RWPE2 (cell line): ENCODE data around the gene TM4SF18.

Source experiments
- ATAC-seq: fragments of 200-7000 bp; cut with Tn5 transposase; 3 replicates; pipeline ENCODE4 v1.9.1; 2021; ENCODE audit warnings: low read depth
- DNase-seq: peaks from one replicate; pipeline ENCODE4 v3.0.0-alpha.2; 2020; ENCODE audit warnings: low spot score
- H3K27ac ChIP-seq: fragments of 450-650 bp; 2 replicates; pipeline ENCODE4 v1.5.1; 2017; ENCODE audit warnings: mild to moderate bottlenecking; ENCODE audit not compliant: poor library complexity, severe bottlenecking
- H3K27me3 ChIP-seq: fragments of 250-450 bp; sonication (Bioruptor Pico); 2 replicates; pipeline ENCODE4 v1.5.1; 2021; ENCODE audit warnings: mild to moderate bottlenecking, moderate library complexity; ENCODE audit not compliant: insufficient read depth, poor library complexity, severe bottlenecking
- H3K36me3 ChIP-seq: fragments of 250-450 bp; sonication (Bioruptor Pico); 2 replicates; pipeline ENCODE4 v1.5.1; 2020; ENCODE audit warnings: low read depth, mild to moderate bottlenecking, moderate library complexity
- H3K4me1 ChIP-seq: fragments of 250-450 bp; sonication (Bioruptor Pico); 2 replicates; pipeline ENCODE4 v1.5.1; 2021; ENCODE audit warnings: mild to moderate bottlenecking, moderate library complexity; ENCODE audit not compliant: insufficient read depth, poor library complexity, severe bottlenecking
- H3K4me3 ChIP-seq: fragments of 250-450 bp; sonication (Bioruptor Pico); 2 replicates; pipeline ENCODE4 v1.5.1; 2021; ENCODE audit warnings: mild to moderate bottlenecking, moderate library complexity; ENCODE audit not compliant: severe bottlenecking
- H3K9me3 ChIP-seq: fragments of 250-450 bp; sonication (Bioruptor Pico); 2 replicates; pipeline ENCODE4 v1.5.1; 2021; ENCODE audit warnings: mild to moderate bottlenecking, moderate library complexity; ENCODE audit not compliant: severe bottlenecking
- TF ChIP-seq, protein P1 (sequence below): fragments of 450-650 bp; IDR thresholded peaks from one replicate; pipeline ENCODE4 v1.5.1; 2017; ENCODE audit warnings: mild to moderate bottlenecking, moderate library complexity; ENCODE audit not compliant: poor library complexity, severe bottlenecking

Gene TM4SF18

DNA sequence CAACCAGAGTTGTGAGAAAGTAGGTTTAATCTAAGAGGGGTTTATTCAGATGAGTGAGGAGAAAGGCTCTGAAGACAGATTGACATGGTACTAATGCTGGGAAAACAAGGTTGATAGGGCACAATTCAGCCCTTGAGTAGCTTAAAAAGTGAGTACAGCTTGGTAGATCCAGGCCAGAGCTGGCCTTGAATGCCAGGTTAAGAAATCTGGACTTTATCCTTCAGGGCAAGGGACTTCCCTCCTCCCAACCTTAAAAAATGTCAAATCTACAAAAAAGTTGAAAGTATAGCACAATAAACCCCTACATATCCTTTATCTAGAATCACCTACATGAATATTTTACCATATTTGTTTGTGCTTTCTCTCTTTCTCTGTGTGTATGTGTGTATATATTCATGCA, 7.9 kb downstream of the TM4SF18 start:
- Histone ChIP-seq H3K9me3 (no peaks in the 10 kb centered on the region), H3K4me3 (no peak overlapping the region), H3K36me3 (no peaks in the 10 kb centered on the region), H3K27me3 (no peaks in the 10 kb centered on the region), H3K4me1 (peaks cover 6% of the 10 kb centered on the region), H3K27ac (no peak overlapping the region)
- no peak for DNase-seq
- no peak for ATAC-seq
- TF ChIP-seq, protein P1, sequence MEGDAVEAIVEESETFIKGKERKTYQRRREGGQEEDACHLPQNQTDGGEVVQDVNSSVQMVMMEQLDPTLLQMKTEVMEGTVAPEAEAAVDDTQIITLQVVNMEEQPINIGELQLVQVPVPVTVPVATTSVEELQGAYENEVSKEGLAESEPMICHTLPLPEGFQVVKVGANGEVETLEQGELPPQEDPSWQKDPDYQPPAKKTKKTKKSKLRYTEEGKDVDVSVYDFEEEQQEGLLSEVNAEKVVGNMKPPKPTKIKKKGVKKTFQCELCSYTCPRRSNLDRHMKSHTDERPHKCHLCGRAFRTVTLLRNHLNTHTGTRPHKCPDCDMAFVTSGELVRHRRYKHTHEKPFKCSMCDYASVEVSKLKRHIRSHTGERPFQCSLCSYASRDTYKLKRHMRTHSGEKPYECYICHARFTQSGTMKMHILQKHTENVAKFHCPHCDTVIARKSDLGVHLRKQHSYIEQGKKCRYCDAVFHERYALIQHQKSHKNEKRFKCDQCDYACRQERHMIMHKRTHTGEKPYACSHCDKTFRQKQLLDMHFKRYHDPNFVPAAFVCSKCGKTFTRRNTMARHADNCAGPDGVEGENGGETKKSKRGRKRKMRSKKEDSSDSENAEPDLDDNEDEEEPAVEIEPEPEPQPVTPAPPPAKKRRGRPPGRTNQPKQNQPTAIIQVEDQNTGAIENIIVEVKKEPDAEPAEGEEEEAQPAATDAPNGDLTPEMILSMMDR, result no peak

DNA sequence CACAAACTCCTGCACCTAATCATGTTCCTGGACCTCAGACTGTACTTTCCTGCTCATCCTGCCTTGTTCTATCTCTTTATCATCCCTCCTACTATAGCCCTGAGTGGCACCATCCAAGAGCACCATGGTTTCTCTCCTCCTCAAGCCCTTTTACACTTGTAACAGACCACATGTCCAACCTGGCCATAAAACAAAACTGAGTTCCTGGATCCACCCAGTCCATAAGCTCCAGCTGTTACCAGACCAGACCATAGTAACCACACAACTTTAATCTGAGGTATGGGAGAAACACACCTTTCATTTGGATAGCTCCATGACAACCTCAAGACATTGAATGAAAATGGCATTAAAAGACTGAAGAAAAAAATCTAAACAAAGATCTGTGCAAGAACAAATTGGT, 9.1 kb downstream of the TM4SF18 start:
- ATAC-seq, result no peak
- H3K4me1 ChIP-seq, result peaks cover 6% of the 10 kb centered on the region
- H3K9me3 ChIP-seq, result no peaks in the 10 kb centered on the region
- H3K36me3 ChIP-seq, result no peaks in the 10 kb centered on the region
- H3K27ac ChIP-seq, result no peak overlapping the region
- TF ChIP-seq, protein P1, result no peak
- H3K27me3 ChIP-seq, result no peaks in the 10 kb centered on the region
- H3K4me3 ChIP-seq, result no peak overlapping the region
- DNase-seq, result no peak

DNA sequence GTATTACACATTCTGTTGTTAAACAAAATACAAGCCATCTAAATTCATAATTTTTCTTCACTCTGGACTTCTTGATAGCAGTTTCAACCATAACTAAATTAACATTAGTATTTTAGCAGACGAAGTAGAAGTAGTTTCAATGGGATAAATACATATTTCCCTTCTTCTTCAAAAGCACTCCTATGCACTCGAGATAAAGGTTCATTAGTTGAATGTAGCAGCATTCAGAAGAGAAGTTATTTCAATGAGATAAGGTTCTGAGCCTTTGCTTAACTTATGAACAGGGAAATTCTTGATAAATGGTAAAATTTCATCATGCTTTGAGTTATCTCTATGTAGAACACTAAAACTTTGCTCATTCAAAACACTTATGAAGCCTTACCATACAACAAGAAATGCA, 11.8 kb downstream of the TM4SF18 start:
- ATAC-seq (no peak), DNase-seq (no peak)
- Histone ChIP-seq H3K4me1 (peaks cover under 1% of the 10 kb centered on the region), H3K4me3 (no peak overlapping the region), H3K36me3 (no peaks in the 10 kb centered on the region), H3K9me3 (no peaks in the 10 kb centered on the region), H3K27me3 (no peaks in the 10 kb centered on the region), H3K27ac (no peak overlapping the region)
- TF ChIP-seq, protein P1, result no peak

DNA sequence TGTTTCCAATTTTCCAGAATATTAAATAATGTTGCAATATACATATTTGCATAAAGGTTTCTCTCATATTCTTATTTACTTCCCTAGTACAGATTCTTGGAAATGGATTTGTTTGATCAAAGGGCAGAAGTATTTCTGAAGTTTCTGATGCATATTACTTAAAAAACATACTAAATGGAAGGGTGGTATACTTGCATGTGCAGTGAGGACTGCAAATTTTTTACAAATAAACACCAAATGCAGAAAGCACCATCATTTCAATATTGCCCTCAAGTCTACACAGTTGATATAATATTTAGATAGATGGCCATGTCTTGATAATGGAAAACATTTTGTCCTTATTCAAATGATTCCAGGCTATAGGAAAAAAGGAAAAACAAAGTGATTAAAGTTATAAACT, 12.3 kb downstream of the TM4SF18 start:
- TF ChIP-seq, protein P1, result no peak
- H3K4me3 ChIP-seq, result no peak overlapping the region
- DNase-seq, result no peak
- H3K27ac ChIP-seq, result no peak overlapping the region
- peaks cover 6% of the 10 kb centered on the region for H3K4me1 ChIP-seq
- H3K9me3 ChIP-seq, result no peaks in the 10 kb centered on the region
- no peaks in the 10 kb centered on the region for H3K27me3 ChIP-seq
- H3K36me3 ChIP-seq, result no peaks in the 10 kb centered on the region
- ATAC-seq, result no peak

DNA sequence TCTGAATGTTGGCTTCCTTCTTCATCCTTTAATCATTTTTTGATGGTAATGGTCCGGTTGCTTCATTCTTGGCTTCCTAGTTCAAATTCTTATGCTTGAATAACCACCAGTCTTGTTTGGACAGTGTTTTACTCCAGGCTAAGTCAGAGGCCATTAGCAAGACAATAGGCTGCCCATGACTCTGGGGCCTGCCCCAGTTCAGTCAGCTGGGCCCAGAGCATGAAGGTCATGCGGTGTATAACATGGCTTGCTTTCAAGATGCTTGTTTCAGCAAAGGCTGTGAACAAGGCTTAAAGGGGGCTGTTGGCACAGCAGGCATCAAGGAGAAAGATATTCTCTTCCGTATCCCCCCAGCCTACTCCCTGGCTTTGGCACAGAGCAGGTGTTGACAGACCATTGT, 13.7 kb downstream of the TM4SF18 start:
- no peak overlapping the region for H3K4me3 ChIP-seq
- H3K27me3 ChIP-seq, result no peaks in the 10 kb centered on the region
- H3K27ac ChIP-seq, result no peak overlapping the region
- no peaks in the 10 kb centered on the region for H3K36me3 ChIP-seq
- TF ChIP-seq, protein P1, result no peak
- H3K9me3 ChIP-seq, result no peaks in the 10 kb centered on the region
- H3K4me1 ChIP-seq, result peaks cover 12% of the 10 kb centered on the region
- no peak for DNase-seq
- ATAC-seq, result no peak
